Superior temporal gyrus (tissue), 1 donor: ENCODE data around the gene ZMIZ1.

Experiments
- DNase-seq: peaks from one replicate; pipeline ENCODE4 v3.0.0-alpha.2; 2016; ENCODE audit errors: extremely low spot score

Gene ZMIZ1

GRCh38 chr10:79356104-79356503 is 287.3 kb downstream of the ZMIZ1 start:
- DNase-seq = no peak

GRCh38 chr10:79357180-79357579 is 288.4 kb downstream of the ZMIZ1 start:
- no peak for DNase-seq

- DNase-seq = no peak
Measured at GRCh38 chr10:79358811-79359210, 290.0 kb downstream of the ZMIZ1 start.

- no peak for DNase-seq
Measured at GRCh38 chr10:79359816-79360498, 291.2 kb downstream of the ZMIZ1 start.

GRCh38 chr10:79360499-79361342 is 292.0 kb downstream of the ZMIZ1 start:
- DNase-seq = no peak

- DNase-seq = no peak
Measured at GRCh38 chr10:79361726-79362397, 293.1 kb downstream of the ZMIZ1 start.
